ENCODE measurements around the gene SLC9A8. TPM values are rescaled to one million over a fixed set of nuclear protein-coding genes. Genes with fewer than 3 reads are reported as not detected.
"Not testable (repeated sequence)": the region's sequence is repeated elsewhere in the genome, so short reads cannot be mapped to it uniquely, and the experiment has no call there.

The SLC9A8 gene
- total and polyA plus RNA-seq, 2 donors (not counting 1 experiment from before 2014, with no cell fraction given) = 17.8 to 29.7 TPM

DNA sequence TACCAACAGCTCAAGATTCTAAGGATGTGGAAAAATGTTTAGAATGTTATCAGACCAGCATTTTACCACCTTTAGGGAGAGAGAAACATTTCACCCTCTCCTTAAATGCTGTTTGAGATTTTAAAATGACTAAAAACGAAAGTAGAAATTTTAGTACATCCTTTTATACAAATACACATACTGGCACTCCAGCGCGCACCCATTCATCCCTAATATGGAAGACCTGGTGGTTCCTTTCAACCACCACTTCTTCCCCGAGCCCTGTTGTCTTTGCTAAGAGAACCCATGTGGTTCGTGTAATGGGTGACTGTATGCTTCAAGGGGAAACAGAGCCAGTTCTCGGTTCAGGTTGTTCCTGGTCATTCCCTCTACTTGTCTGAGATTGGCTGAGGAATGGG is 81.4 kb downstream of the SLC9A8 start:
- H3K27me3 ChIP-seq (replicated peaks in 1 of 4; ENCODE audit: control extremely low read depth in 1 of 4, control insufficient read depth in 3 of 4, insufficient read depth in 4 of 4, low read length in 3 of 4) = no peaks in the 10 kb centered on the region
- peaks cover 0 to 10% of the 10 kb centered on the region in 2 donors for H3K4me1 ChIP-seq (ENCODE audit: control insufficient read depth in 2 of 2, insufficient read depth in 2 of 2, low read length in 2 of 2)
- H3K27ac ChIP-seq (ENCODE audit: low read length in 2 of 2) = no peak overlapping the region
- Mint-ChIP-seq H3K4me1 (peaks cover 11% of the 10 kb centered on the region), H3K27ac (no peak overlapping the region), H3K27me3 (no peaks in the 10 kb centered on the region), H3K4me3 (peak overlapping the region; percentile 24), H3K9me3 (ENCODE audit: insufficient read depth) (no peaks in the 10 kb centered on the region)
- POLR2A ChIA-PET = no interaction called here
- H3K79me2 ChIP-seq (ENCODE audit: control insufficient read depth, insufficient read depth, low read length) = peaks cover 3% of the 10 kb centered on the region
- ATAC-seq (ENCODE audit: low read depth) (no peak), DNase-seq (no peak)
- H3K4me2 ChIP-seq (replicated peaks; ENCODE audit: low read depth, low read length, poor library complexity, severe bottlenecking) = peak overlapping the region; percentile 16
- WGBS (ENCODE audit: insufficient coverage) = 83% methylated on average over 2 of the region's 6 CpGs
- no peaks in the 10 kb centered on the region for H4K20me1 ChIP-seq (ENCODE audit: control insufficient read depth, insufficient read depth, low read length, poor library complexity, severe bottlenecking)
- peaks cover 0 to 18% of the 10 kb centered on the region in 2 experiments for H3K36me3 ChIP-seq (replicated peaks in 1 of 2; ENCODE audit: control extremely low read depth in 1 of 2, control insufficient read depth in 1 of 2, extremely low read depth in 1 of 2, insufficient read depth in 2 of 2, low read length in 1 of 2)
- intact Hi-C loops (cut with micrococcal nuclease) = loop anchor here (5.0 kb wide), 1 partner anchor 507 kb away; no protein-coding TSS in a partner anchor
- TF ChIP-seq, protein P1, sequence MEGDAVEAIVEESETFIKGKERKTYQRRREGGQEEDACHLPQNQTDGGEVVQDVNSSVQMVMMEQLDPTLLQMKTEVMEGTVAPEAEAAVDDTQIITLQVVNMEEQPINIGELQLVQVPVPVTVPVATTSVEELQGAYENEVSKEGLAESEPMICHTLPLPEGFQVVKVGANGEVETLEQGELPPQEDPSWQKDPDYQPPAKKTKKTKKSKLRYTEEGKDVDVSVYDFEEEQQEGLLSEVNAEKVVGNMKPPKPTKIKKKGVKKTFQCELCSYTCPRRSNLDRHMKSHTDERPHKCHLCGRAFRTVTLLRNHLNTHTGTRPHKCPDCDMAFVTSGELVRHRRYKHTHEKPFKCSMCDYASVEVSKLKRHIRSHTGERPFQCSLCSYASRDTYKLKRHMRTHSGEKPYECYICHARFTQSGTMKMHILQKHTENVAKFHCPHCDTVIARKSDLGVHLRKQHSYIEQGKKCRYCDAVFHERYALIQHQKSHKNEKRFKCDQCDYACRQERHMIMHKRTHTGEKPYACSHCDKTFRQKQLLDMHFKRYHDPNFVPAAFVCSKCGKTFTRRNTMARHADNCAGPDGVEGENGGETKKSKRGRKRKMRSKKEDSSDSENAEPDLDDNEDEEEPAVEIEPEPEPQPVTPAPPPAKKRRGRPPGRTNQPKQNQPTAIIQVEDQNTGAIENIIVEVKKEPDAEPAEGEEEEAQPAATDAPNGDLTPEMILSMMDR (IDR thresholded peaks at IDR 0.05) = no peak
- no peak for TF ChIP-seq EZH2 (IDR thresholded peaks at IDR 0.05; ENCODE audit: borderline replicate concordance, insufficient read depth, low read depth, low read length, poor library complexity, severe bottlenecking)
- CTCF ChIA-PET = interaction anchor here (0.5 to 1.7 kb wide), 4 partner anchors 17 to 284 kb away, joined by 3 to 4 read pairs (median 4); no protein-coding TSS in a partner anchor
- H3K9ac ChIP-seq (ENCODE audit: low read length) = no peak overlapping the region
- H3K4me3 ChIP-seq (ENCODE audit: control extremely low read depth in 1 of 5, extremely low read depth in 1 of 5, insufficient read depth in 1 of 5, low read depth in 2 of 5, low read length in 4 of 5) = peak overlapping the region in 1 of 5 experiments; percentile 9
- H3K9me3 ChIP-seq (ENCODE audit: control extremely low read depth in 1 of 3, control insufficient read depth in 2 of 3, insufficient read depth in 1 of 3, low read length in 2 of 3) = no peaks in the 10 kb centered on the region
- no peak overlapping the region for H2AFZ ChIP-seq (ENCODE audit: insufficient read depth, low read depth, low read length, poor library complexity, severe bottlenecking)

DNA sequence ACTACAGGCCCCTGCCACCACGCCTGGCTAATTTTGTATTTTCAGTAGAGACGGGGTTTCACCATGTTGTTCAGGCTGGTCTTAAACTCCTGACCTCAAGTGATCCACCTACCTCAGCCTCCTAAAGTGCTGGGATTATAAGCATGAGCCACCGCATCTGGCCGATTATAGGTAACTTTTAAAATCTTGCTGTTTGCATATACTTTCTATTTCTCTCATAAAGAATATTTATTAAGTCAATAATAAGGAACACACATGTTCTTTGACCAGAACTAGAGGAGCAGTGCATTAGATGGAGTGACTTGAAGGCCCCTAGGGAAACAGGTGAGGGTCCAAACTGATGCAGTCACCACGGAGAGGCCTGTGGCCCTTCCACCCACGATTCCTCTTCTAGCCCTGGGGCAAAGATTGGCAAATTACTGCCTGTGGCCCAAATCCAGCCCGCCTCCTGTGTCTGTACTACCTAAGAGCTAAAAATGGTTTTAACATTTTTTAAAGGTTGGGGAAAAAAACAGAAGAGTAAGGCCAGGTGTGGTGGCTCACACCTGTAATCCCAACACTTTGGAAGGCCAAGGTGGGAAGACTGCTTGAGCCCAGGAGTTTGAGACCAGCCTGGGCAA is 83.0 kb downstream of the SLC9A8 start:
- H3K4me3 Mint-ChIP-seq; intact Hi-C loops (cut with micrococcal nuclease); H2AFZ ChIP-seq (ENCODE audit: insufficient read depth, low read depth, low read length, poor library complexity, severe bottlenecking); H3K4me3 ChIP-seq (ENCODE audit: control extremely low read depth in 1 of 5, extremely low read depth in 1 of 5, insufficient read depth in 1 of 5, low read depth in 2 of 5, low read length in 4 of 5); H3K36me3 ChIP-seq (replicated peaks in 1 of 2; ENCODE audit: control extremely low read depth in 1 of 2, control insufficient read depth in 1 of 2, extremely low read depth in 1 of 2, insufficient read depth in 2 of 2, low read length in 1 of 2); H3K9ac ChIP-seq (ENCODE audit: low read length); H3K4me1 ChIP-seq (ENCODE audit: control insufficient read depth in 2 of 2, insufficient read depth in 2 of 2, low read length in 2 of 2); H3K27me3 ChIP-seq (replicated peaks in 1 of 4; ENCODE audit: control extremely low read depth in 1 of 4, control insufficient read depth in 3 of 4, insufficient read depth in 4 of 4, low read length in 3 of 4); ATAC-seq (ENCODE audit: low read depth); H3K27me3 Mint-ChIP-seq; H3K9me3 ChIP-seq (ENCODE audit: control extremely low read depth in 1 of 3, control insufficient read depth in 2 of 3, insufficient read depth in 1 of 3, low read length in 2 of 3); H3K9me3 Mint-ChIP-seq (ENCODE audit: insufficient read depth); POLR2A ChIA-PET; H3K79me2 ChIP-seq (ENCODE audit: control insufficient read depth, insufficient read depth, low read length); H3K27ac ChIP-seq (ENCODE audit: low read length in 2 of 2); DNase-seq; H4K20me1 ChIP-seq (ENCODE audit: control insufficient read depth, insufficient read depth, low read length, poor library complexity, severe bottlenecking); H3K27ac Mint-ChIP-seq; H3K4me2 ChIP-seq (replicated peaks; ENCODE audit: low read depth, low read length, poor library complexity, severe bottlenecking): not testable (repeated sequence)
- WGBS (ENCODE audit: insufficient coverage) = 44% methylated on average over 2 of the region's 7 CpGs
- CTCF ChIA-PET = interaction anchor here (1.3 kb wide), 1 partner anchor 8 kb away, joined by 3 read pairs; no protein-coding TSS in a partner anchor
- H3K4me1 Mint-ChIP-seq = peaks cover 11% of the 10 kb centered on the region

Measured in B cell (primary cell).